Measurements from ENCODE around the gene UBXN2A. TPM values are rescaled to one million over a fixed set of nuclear protein-coding genes. Genes with fewer than 3 reads are reported as not detected.

UBXN2A gene
- total and polyA plus RNA-seq, 3 donors from 2014 or later = 9.4 to 18.4 (median 11.9) TPM

GRCh38 chr2:24007693-24008092, 67.4 kb downstream of the UBXN2A start:
- no peaks in the 10 kb centered on the region for H3K27me3 ChIP-seq
- no peak overlapping the region for H3K4me3 ChIP-seq
- peaks cover 4% of the 10 kb centered on the region for H3K4me1 ChIP-seq
- no peak overlapping the region for H3K27ac ChIP-seq
- no peak for TF ChIP-seq POLR2A (IDR thresholded peaks at IDR 0.05)
- TF ChIP-seq, protein P1, sequence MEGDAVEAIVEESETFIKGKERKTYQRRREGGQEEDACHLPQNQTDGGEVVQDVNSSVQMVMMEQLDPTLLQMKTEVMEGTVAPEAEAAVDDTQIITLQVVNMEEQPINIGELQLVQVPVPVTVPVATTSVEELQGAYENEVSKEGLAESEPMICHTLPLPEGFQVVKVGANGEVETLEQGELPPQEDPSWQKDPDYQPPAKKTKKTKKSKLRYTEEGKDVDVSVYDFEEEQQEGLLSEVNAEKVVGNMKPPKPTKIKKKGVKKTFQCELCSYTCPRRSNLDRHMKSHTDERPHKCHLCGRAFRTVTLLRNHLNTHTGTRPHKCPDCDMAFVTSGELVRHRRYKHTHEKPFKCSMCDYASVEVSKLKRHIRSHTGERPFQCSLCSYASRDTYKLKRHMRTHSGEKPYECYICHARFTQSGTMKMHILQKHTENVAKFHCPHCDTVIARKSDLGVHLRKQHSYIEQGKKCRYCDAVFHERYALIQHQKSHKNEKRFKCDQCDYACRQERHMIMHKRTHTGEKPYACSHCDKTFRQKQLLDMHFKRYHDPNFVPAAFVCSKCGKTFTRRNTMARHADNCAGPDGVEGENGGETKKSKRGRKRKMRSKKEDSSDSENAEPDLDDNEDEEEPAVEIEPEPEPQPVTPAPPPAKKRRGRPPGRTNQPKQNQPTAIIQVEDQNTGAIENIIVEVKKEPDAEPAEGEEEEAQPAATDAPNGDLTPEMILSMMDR (IDR thresholded peaks at IDR 0.05) = no peak
- DNase-seq = no peak
- intact Hi-C loops (cut with DNase I; ENCODE audit: low total_unique reads) = no loop called here
- H3K9me3 ChIP-seq = no peaks in the 10 kb centered on the region
- no peaks in the 10 kb centered on the region for H3K36me3 ChIP-seq (ENCODE audit: low read depth, missing control alignments)

DNA sequence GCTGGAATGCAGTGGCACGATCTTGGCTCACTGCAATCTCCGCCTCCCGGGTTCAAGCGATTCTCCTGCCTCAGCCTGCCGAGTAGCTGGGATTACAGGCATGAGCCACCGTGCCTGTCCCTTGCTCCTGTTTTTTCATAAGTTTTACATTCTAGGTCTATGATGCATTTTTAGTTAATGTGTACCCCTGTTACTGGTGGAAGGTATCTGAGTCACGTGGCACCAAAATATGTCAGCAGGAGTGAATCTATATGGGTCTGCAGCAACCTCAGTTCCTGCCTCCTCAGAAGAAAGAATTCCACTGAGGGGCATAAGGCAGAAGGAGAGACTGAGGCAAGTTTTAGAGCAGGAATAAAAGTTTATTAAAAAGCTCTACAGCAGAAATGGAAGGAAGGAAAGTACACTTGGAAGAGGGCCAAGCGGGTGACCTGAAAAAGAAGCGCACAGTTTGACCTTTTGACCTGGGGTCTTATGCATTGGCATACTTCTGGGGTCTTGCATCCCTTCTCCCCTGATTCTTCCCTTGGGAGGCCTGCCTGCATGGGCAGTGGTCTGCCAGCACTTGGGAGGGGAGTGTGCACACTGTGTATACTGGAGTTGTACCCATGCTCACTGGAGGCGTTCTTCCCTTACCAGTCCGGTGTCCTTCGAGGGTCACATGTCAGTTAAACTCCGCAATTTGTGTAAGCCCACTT, 68.6 kb downstream of the UBXN2A start:
- Histone ChIP-seq H3K36me3 (ENCODE audit: low read depth, missing control alignments) (no peaks in the 10 kb centered on the region), H3K27me3 (no peaks in the 10 kb centered on the region), H3K9me3 (no peaks in the 10 kb centered on the region), H3K4me3 (no peak overlapping the region), H3K4me1 (peaks cover 4% of the 10 kb centered on the region), H3K27ac (no peak overlapping the region)
- DNase-seq = no peak
- TF ChIP-seq POLR2A (IDR thresholded peaks at IDR 0.05) = no peak
- WGBS, 2 donors = 79 to 81% methylated on average over 13 of the region's 13 CpGs
- intact Hi-C loops (cut with DNase I; ENCODE audit: low total_unique reads) = no loop called here

DNA sequence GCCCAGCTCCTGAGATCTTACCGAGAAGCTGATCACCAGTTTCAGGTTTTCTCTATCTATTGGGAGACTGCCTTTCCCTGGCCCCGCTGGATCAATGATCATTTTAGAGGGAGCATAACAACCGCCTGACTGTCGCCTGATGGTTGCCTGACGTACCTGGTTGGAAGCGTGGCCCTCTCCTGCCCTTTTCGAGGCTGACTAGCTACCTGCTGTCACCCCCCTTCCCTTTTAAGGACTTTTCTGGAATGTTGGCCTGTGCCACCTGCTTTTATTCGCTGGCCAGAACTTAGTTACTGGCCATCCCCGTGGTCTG, 69.1 kb downstream of the UBXN2A start:
- TF ChIP-seq POLR2A (IDR thresholded peaks at IDR 0.05) = no peak
- TF ChIP-seq, protein P1 (IDR thresholded peaks at IDR 0.05) = no peak
- no peak for DNase-seq
- 62 to 63% methylated on average over 9 of the region's 9 CpGs for WGBS, 2 donors
- Histone ChIP-seq H3K9me3 (no peaks in the 10 kb centered on the region), H3K36me3 (ENCODE audit: low read depth, missing control alignments) (no peaks in the 10 kb centered on the region), H3K27ac (no peak overlapping the region), H3K27me3 (no peaks in the 10 kb centered on the region), H3K4me1 (peaks cover 4% of the 10 kb centered on the region), H3K4me3 (peak overlapping the region in 1 of 2 donors; percentile 38)
- intact Hi-C loops (cut with DNase I; ENCODE audit: low total_unique reads) = no loop called here

- WGBS, 2 donors = 2 to 5% methylated on average over 17 to 55 of the region's 75 CpGs
- H3K9me3 ChIP-seq = no peaks in the 10 kb centered on the region
- peaks cover 4% of the 10 kb centered on the region for H3K4me1 ChIP-seq
- TF ChIP-seq, protein P1 (IDR thresholded peaks at IDR 0.05) = no peak
- no peak for TF ChIP-seq POLR2A (IDR thresholded peaks at IDR 0.05)
- no peaks in the 10 kb centered on the region for H3K27me3 ChIP-seq
- no peaks in the 10 kb centered on the region for H3K36me3 ChIP-seq (ENCODE audit: low read depth, missing control alignments)
- no peak within 1 kb of the TSS for H3K27ac ChIP-seq
- H3K4me3 ChIP-seq = peak within 1 kb of the TSS; percentile 24 to 38
- no peak for DNase-seq
- intact Hi-C loops (cut with DNase I; ENCODE audit: low total_unique reads) = no loop called here
Measured at GRCh38 chr2:24009680-24010476, 69.6 kb downstream of the UBXN2A start, which contains the start of gene MFSD2B. TSS of gene MFSD2B (plus strand) at chr2:24010085. CDS start at chr2:24010097, 12 bp downstream.

- H3K4me1 ChIP-seq = peaks cover 4% of the 10 kb centered on the region
- intact Hi-C loops (cut with DNase I; ENCODE audit: low total_unique reads) = no loop called here
- H3K9me3 ChIP-seq = no peaks in the 10 kb centered on the region
- no peaks in the 10 kb centered on the region for H3K27me3 ChIP-seq
- peak overlapping the region; percentile 24 to 38 for H3K4me3 ChIP-seq
- TF ChIP-seq POLR2A (IDR thresholded peaks at IDR 0.05) = no peak
- TF ChIP-seq, protein P1 (IDR thresholded peaks at IDR 0.05) = no peak
- no peak overlapping the region for H3K27ac ChIP-seq
- no peaks in the 10 kb centered on the region for H3K36me3 ChIP-seq (ENCODE audit: low read depth, missing control alignments)
- DNase-seq = no peak
- WGBS, 2 donors = 42 to 53% methylated on average over 5 to 25 of the region's 37 CpGs
Measured at GRCh38 chr2:24010477-24011249, 70.4 kb downstream of the UBXN2A start.
